Nucleus accumbens (tissue), 56 donors: ENCODE data around the gene ARNT2.
"Not testable (repeated sequence)": the region's sequence is repeated elsewhere in the genome, so short reads cannot be mapped to it uniquely, and the experiment has no call there.

Experiments used
- DNase-seq, 56 donors: peaks; one replicate each; lab custom pipeline; 2025; lab: John Stamatoyannopoulos, UW

The ARNT2 gene

DNA sequence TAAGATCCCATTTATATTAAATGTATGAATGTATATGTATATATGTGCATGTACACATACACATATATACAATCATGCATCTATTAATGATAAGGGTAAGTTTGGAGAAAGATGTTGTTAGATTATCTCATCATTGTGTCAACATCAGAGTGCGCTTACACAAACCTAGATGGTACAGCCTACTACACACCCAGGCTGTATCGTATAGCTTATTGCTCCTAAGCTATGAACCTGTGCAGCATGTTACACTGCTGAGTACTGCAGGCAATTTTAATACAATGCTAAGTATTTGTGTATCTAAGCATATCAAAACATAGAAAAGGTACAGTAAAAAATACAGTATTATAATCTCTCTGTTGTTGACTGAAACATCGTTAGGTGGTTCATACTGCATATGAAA is 233.6 kb downstream of the ARNT2 start:
- no peak for DNase-seq

DNA sequence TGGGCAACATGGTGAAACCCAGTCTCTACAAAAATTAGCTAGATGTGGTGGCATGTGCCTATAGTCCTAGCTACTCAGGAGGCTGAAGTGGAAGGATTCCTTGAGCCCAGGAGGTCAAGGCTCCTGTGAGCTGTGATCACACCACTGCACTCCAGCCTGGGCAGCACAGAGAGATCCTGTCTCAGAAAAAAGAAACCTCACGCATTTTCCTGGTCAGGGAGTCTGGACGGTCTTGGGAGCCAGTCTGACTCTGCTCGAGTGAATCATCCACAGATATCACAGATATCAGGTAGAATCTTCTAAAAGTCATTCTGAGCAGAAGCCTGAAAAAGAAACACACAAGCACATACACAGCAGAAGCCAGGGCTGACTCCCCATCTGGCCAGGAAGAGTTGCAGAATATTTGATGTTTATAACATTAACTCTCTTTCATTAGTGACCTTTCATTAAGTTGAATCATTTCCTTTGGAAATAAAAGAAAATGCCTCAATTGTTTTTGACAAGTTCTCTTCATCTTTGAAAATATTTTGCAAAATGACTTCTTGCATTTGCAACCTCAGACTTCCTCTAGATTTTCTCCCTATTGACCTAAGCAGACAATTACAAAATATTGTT is 234.5 kb downstream of the ARNT2 start:
- DNase-seq: no peak

- DNase-seq: no peak
Measured at GRCh38 chr15:80639168-80639555, 235.0 kb downstream of the ARNT2 start.

- no peak for DNase-seq
Measured at GRCh38 chr15:80640531-80641121, 236.4 kb downstream of the ARNT2 start.

DNA sequence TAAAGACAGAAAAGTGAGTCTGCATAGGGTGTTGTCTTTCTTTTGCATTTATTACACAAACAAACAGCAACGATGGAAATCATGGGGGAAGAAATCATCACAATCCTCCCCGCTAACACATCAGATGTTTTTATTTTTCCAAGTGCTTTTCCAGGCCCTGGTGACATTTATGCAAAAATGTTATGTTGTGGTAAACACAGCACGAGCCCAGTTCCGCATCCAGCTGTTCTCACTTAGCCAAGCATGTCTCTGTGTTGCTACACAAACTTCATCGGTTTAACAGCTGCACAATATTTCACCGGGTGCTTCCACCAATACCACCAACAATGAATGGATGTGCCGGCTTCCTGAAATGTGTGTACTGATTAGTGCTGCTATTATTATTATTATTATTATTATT is 237.2 kb downstream of the ARNT2 start:
- no peak for DNase-seq

GRCh38 chr15:80643431-80643951 is 239.3 kb downstream of the ARNT2 start:
- no peak for DNase-seq

DNA sequence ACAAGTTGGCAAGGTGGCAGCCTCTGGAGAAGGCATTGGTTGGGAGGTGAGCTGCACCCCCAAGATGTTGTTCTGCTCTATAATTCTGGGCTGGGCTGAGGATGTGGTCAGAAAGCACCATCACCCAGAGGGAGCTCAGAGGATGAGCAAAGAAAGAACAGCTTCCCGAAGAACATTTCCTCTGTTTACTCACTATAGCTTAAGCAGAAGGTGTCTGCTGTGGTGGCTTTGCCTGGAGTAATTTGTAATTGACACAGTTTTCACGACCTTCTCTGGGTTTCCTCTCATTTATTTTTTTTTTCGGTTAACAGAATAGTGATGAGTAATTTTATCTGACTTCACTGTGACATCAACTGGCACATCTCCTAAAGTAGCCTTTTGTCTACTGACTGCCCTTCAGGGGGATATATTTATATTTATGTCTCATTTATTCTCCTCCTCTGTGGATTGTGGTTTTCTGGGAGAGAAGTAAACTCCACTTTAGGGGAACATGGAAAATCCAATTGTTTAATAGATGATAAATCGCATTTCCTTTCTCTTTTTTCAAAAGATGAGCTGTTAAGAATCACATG is 241.4 kb downstream of the ARNT2 start:
- DNase-seq: no peak

DNA sequence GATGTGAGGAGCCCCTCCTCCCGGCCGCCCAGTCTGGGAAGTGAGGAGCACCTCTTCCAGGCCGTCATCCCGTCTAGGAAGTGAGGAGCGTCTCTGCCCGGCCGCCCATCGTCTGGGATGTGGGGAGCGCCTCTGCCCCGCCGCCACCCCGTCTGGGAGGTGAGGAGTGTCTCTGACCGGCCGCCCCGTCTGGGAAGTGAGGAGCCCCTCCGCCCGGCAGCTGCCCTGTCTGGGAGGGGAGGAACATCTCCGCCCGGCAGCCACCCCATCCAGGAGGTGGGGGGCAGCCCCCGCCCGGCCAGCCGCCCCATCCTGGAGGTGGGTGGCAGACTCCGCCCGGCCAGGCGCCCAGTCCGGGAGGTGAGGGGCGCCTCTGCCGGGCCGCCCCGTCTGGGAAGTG is 243.2 kb downstream of the ARNT2 start:
- not testable (repeated sequence) for DNase-seq
